GM19324 (cell line): ENCODE measurements around the gene MYH3.
"Not testable (repeated sequence)": the region's sequence is repeated elsewhere in the genome, so short reads cannot be mapped to it uniquely, and the experiment has no call there.

ENCODE experiments used
- ATAC-seq: cut with Tn5 transposase; IDR thresholded peaks from one replicate; pipeline ENCODE4 v1.9.1; 2021; ENCODE audit warnings: mild to moderate bottlenecking, moderate library complexity; ENCODE audit not compliant: unreplicated experiment, low FRiP score

Gene MYH3

DNA sequence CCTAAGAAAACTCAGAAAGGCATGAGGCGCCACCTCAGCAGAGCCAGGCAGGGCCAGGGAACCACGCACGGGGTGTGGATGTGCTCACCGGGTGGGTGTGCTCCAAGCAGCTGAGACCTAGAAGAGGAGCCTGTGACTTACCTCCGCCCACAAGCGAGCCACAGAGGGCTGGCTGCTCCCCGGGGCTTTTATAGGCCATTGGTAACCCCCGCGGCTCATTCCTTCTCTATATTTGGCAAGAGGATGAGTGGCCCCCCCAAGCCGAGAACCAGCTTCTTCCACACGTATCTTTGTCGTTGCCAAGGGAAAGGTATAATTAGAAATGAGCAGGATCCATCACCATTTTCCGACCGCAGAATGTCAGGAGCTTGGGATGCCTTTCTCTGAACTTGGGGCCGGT is at the start of gene MYH3:
Gene MYH3 (minus strand): TSS at position 162 of the 400 bp plus-strand sequence. CDS start 2,245 bp downstream, outside the sequence.
- ATAC-seq: no peak

- ATAC-seq: no peak
Observed at GRCh38 chr17:10705727-10706126, 48.6 kb upstream of the MYH3 start.

- ATAC-seq: no peak
Observed at GRCh38 chr17:10702574-10702973, 45.5 kb upstream of the MYH3 start.

DNA sequence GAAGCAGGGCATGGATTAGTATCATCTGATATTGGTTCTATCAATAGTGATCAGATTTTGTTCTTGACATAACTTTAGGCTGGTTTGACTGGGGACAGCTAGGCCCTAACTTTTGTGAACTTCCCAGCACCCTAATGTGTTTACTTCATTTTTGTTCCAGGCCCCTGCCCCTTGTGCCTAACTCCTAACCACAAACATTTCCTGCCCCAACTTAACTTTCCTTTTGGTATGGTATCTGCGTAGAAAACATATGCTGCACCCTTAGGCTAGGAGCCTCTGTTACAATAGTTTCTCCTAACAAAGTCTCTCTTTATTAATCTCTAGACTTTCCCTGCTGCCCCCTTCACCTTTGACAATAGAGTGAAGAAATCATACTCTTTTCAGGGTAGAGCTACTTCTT is 42.7 kb upstream of the MYH3 start:
- ATAC-seq: no peak

- ATAC-seq: no peak
Observed at GRCh38 chr17:10698096-10698818, 41.1 kb upstream of the MYH3 start.

GRCh38 chr17:10697092-10698081 is 40.3 kb upstream of the MYH3 start, which contains the start of the genes ADPRM and SCO1:
ADPRM (plus strand) TSS chr17:10697594; CDS start chr17:10704927, 7,333 bp downstream.
SCO1 (minus strand) TSS chr17:10697533; CDS start chr17:10697507, 26 bp downstream.
- ATAC-seq: peak; percentile 98

GRCh38 chr17:10695875-10696407 is 38.8 kb upstream of the MYH3 start:
- not testable (repeated sequence) for ATAC-seq

GRCh38 chr17:10687499-10687898 is 30.4 kb upstream of the MYH3 start:
- no peak for ATAC-seq

DNA sequence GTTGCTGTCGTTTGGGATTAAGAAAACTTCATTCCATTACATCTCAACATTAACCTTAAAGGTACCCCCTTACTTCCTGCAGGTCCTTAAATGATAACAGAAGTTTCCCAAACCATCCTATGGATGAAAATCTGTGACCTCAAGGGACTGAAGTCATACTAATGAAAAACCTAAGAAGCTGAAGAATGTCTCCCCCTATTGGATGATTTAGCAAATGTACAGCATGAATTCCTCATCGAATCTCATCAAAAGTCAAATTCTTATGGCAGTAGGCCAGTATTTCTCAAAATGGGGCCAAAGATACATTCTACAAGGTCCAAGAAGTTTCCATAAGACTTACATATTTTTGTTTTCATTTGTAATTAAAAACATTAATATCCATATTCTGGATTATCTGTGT is 26.7 kb upstream of the MYH3 start:
- no peak for ATAC-seq

- no peak for ATAC-seq
Observed at GRCh38 chr17:10681866-10682446, 24.8 kb upstream of the MYH3 start.

- no peak for ATAC-seq
Observed at GRCh38 chr17:10674704-10675103, 17.6 kb upstream of the MYH3 start.

DNA sequence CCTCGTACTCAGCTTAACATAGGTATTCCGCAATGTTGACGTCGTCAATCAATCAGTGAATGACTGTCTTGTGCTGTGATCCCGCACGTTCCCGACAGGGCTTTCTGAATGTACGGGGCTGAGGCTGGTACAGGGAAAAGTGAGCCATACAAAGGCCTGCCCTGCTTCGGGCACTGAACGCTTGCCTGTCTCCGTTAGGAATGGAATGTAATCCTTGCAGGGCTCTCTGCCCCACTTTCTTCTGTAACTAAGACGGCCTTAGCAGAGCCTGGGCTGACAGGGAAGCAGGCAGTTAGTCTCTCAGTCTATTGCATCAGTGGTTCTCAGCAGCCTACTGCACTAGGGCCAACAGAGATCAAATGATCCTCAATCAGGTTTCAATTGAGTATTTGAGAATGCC is 16.2 kb upstream of the MYH3 start:
- no peak for ATAC-seq

GRCh38 chr17:10668775-10669174 is 11.7 kb upstream of the MYH3 start:
- ATAC-seq: no peak

DNA sequence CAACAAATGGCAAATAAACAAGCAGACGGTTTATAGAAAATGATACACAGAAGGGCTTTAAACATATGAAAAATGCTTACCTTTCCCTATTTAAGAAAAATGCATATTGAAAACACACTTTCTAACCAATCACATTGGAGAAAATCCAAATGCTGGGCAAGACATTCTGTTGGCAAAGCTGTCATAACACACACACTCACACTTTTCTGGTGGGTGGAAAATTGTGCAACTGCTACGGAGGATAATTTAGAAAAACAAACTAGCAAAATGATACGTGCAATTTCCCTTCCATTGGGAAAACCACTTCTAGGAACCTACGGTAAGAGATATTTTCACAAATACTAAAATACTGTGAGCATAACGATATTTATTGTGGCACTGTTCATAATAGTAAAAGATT is 9.8 kb upstream of the MYH3 start:
- no peak for ATAC-seq

DNA sequence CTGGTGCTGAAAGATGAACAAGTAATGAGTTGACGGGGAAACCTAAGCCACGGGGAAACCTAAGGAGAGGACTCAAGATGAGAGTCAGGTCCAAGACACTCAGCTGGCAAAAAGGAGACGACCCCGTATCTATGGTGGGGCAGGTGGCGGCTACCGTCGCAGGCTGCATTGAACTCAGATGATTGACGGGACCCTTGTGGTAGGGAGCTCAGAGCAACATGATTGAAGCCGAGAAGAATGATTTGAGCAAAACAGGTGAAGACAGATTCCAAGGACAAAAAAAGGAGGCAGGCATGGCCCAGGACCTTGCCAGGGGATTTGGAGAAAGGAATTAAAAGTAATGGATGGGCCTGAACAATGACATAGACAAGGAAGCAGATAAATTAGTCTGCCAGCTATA is 7.5 kb upstream of the MYH3 start:
- no peak for ATAC-seq

DNA sequence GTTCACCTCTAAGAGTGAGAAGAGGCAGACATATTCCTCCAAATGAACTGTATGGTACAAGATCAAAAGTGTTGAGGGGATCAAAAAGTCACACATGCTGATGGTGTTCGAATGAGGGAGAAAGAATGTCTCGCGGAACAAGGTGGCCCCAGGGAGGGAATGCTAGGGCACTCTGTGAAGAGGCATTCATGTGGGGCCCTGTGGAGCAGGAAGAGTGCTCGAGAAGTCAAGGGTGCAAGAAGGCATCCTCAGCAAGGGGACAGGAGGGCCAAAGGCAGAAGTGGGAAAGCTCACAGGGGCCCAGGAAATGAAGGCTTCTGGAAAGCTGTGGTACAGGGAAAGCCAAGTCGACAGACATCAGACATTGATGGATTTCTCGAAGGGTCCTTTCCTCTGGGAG is 6.1 kb upstream of the MYH3 start:
- ATAC-seq: no peak

DNA sequence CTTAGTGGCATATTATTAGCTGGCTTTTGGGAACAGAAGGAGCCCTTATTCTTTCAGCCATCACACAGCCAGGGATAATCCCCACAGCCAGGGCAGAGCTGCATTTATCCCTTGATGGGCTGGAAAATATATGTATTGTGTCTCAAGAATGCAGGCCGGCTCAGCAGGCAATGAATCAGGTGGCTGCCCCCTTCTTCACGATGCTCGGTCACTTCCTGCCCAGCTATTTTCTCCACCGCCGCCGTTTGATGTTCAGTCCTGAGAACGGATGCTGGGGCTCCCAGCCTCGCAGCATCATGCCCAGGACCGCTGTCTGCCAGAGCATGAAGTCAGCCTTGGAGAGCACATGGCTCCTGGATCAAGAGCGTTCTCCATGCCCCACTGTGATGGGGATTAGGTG is 4.3 kb upstream of the MYH3 start:
- no peak for ATAC-seq

GRCh38 chr17:10657879-10658278 is 770 bp upstream of the MYH3 start:
- ATAC-seq: no peak

- ATAC-seq: no peak
Observed at GRCh38 chr17:10653987-10654386, 3.1 kb downstream of the MYH3 start.

DNA sequence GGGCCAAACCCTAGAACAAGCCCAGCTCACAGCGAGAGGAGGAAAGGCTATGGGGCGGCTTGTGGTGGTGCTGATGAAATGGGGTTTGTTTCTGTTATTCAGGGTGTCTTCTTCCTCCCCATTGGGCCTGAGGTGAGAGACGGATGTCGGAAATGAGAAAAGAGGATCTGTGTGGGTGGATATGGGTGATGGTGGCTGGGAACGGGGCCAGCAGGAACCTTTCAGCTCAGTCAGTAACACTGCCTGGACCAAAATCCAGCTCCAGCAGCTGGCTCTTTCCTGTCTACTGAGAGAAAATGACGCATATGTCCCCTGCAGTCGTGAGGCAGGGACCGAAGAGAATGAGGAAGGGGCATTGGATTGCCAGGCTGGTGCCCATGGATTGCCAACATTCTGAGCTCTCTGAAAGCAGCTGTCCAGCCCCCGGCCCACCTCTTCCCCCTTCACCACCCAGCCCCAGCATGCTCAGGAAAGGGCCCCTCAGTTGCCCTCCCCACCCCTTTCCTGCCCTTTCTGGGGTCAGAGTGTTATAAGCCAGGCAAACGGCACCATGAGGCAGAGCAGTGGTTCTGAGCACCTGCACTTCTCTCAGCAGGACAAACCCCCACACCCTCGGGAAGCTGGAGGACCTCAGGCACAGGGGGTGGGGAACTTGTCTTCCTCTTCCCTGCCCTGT is 4.0 kb downstream of the MYH3 start:
- no peak for ATAC-seq
